Mucosa of descending colon (tissue), 3 donors: ENCODE data around the gene GDAP2. TPM values are rescaled to one million over a fixed set of nuclear protein-coding genes. Genes with fewer than 3 reads are reported as not detected.

ENCODE experiments used
- ATAC-seq: fragments of 200-7000 bp; cut with Tn5 transposase; one replicate; pipeline ENCODE4 v1.9.1; 2020; ENCODE audit warnings: mild to moderate bottlenecking, moderate library complexity
- DNase-seq, 3 donors: peaks; one replicate each; pipeline ENCODE4 v3.0.0-alpha.2; 2020
- H3K36me3 ChIP-seq: fragments of 200-600 bp; one replicate; pipeline ENCODE4 v1.8.0; 2021; ENCODE audit warnings: low read depth, mild to moderate bottlenecking
- H3K4me1 ChIP-seq: fragments of 200-600 bp; one replicate; pipeline ENCODE4 v1.8.0; 2021; ENCODE audit warnings: low read depth, mild to moderate bottlenecking
- H3K4me3 ChIP-seq: fragments of 200-600 bp; one replicate; pipeline ENCODE4 v1.8.0; 2021; ENCODE audit warnings: mild to moderate bottlenecking
- H3K9me3 ChIP-seq: fragments of 200-600 bp; one replicate; pipeline ENCODE4 v1.8.0; 2021; ENCODE audit warnings: mild to moderate bottlenecking
- CTCF ChIP-seq: fragments of 200-600 bp; IDR thresholded peaks from one replicate; pipeline ENCODE4 v1.8.0; 2022; ENCODE audit warnings: antibody characterized with exemption, mild to moderate bottlenecking
- intact Hi-C, 2 donors: fragments of 100-400 bp; cut with DNase I in 1 of 2; cut with micrococcal nuclease in 1 of 2; formaldehyde crosslinking; loops; one replicate each; pipeline versions ENCODE4 v1.11.0 to v1.11.1; 2022; cut with DNase I, micrococcal nuclease
- total RNA-seq, 3 donors: library from RNA; stranded (reverse); fragmentation: NEBNext Ultra II Directional in 2 of 3; extraction: Animal tissue kit (Norgen Biotek cat#: 25700) in 2 of 3; gene quantifications; one replicate each; pipeline versions ENCODE4 v1.2.1 to v1.2.4, GENCODE V29; 2021 to 2023
- donor health status: DM: no; HTN: no; CAD: no; lungs with moderate emphysema.
- donor health status: DM: no; HTN: no; CAD: no.
- donor health status: DM: no; HTN: yes; CAD: no.

The GDAP2 gene
- total RNA-seq, 3 donors from 2014 or later, result 27.4 to 36.0 (median 33.5) TPM

- ATAC-seq (no peak), DNase-seq (no peak)
Measured at GRCh38 chr1:117861694-117862093, 67.7 kb downstream of the GDAP2 start.

GRCh38 chr1:117860896-117861610, 68.4 kb downstream of the GDAP2 start:
- no peak for TF ChIP-seq CTCF
- H3K4me1 ChIP-seq, result no peaks in the 10 kb centered on the region
- H3K9me3 ChIP-seq, result no peaks in the 10 kb centered on the region
- no peak overlapping the region for H3K4me3 ChIP-seq
- no peak for DNase-seq
- H3K36me3 ChIP-seq, result no peaks in the 10 kb centered on the region
- ATAC-seq, result no peak
- intact Hi-C loops, result no loop called here

More at GRCh38 chr1:117861694-117862093, 67.7 kb downstream of the GDAP2 start:
- no peaks in the 10 kb centered on the region for H3K36me3 ChIP-seq
- intact Hi-C loops, result no loop called here
- no peak overlapping the region for H3K4me3 ChIP-seq
- H3K4me1 ChIP-seq, result no peaks in the 10 kb centered on the region
- no peaks in the 10 kb centered on the region for H3K9me3 ChIP-seq
- no peak for TF ChIP-seq CTCF

- intact Hi-C loops, result no loop called here
- Histone ChIP-seq H3K9me3 (no peaks in the 10 kb centered on the region), H3K4me3 (no peak overlapping the region), H3K4me1 (no peaks in the 10 kb centered on the region), H3K36me3 (no peaks in the 10 kb centered on the region)
- no peak for TF ChIP-seq CTCF
- ATAC-seq (no peak), DNase-seq (no peak)
Measured at GRCh38 chr1:117859901-117860300, 69.5 kb downstream of the GDAP2 start.

- intact Hi-C loops, result no loop called here
- ATAC-seq, result peak; percentile 70
- Histone ChIP-seq H3K4me1 (no peaks in the 10 kb centered on the region), H3K4me3 (no peak overlapping the region), H3K9me3 (no peaks in the 10 kb centered on the region), H3K36me3 (no peaks in the 10 kb centered on the region)
- DNase-seq, result no peak
- no peak for TF ChIP-seq CTCF
Measured at GRCh38 chr1:117857418-117857817, 72.0 kb downstream of the GDAP2 start.

GRCh38 chr1:117852853-117853553, 76.4 kb downstream of the GDAP2 start:
- intact Hi-C loops, result no loop called here
- no peaks in the 10 kb centered on the region for H3K9me3 ChIP-seq
- no peaks in the 10 kb centered on the region for H3K36me3 ChIP-seq
- ATAC-seq (no peak), DNase-seq (no peak)
- H3K4me1 ChIP-seq, result no peaks in the 10 kb centered on the region
- TF ChIP-seq CTCF, result no peak
- no peak overlapping the region for H3K4me3 ChIP-seq
